Right atrium auricular region (tissue), 2 donors: Measurements from ENCODE around the gene ELMO1. TPM values are rescaled to one million over a fixed set of nuclear protein-coding genes. Genes with fewer than 3 reads are reported as not detected.

ENCODE experiments used
- DNase-seq: peaks from one replicate; pipeline ENCODE4 v3.0.0-alpha.2; 2019; ENCODE audit warnings: low spot score
- H3K27ac ChIP-seq, 2 donors: fragments of 200-600 bp; sonication (generic); 1 replicate in 1 of 2; 2 replicates in 1 of 2; pipeline ENCODE4 v1.5.1; 2016 to 2019
- H3K27me3 ChIP-seq, 2 donors: fragments of 200-600 bp; sonication (generic); one replicate each; pipeline versions ENCODE4 v1.5.1 to v1.6.0; 2017 to 2019
- H3K36me3 ChIP-seq: fragments of 200-600 bp; sonication (generic); one replicate; pipeline ENCODE4 v1.5.1; 2016
- H3K4me1 ChIP-seq, 2 donors: fragments of 200-600 bp; sonication (generic); one replicate each; pipeline versions ENCODE4 v1.5.1 to v1.6.0; 2017 to 2019
- H3K4me3 ChIP-seq, 2 donors: fragments of 200-600 bp; sonication (generic); 1 replicate in 1 of 2; 2 replicates in 1 of 2; pipeline ENCODE4 v1.5.1; 2017 to 2019; ENCODE audit warnings: mild to moderate bottlenecking in 1 of 2, moderate library complexity in 1 of 2
- H3K9me3 ChIP-seq, 2 donors: fragments of 200-600 bp; sonication (generic); one replicate each; pipeline ENCODE4 v1.5.1; 2019
- total RNA-seq, 2 donors: library from RNA; depleted of rRNA; stranded (reverse); fragments of >200 nt; gene quantifications; one replicate each; pipeline ENCODE4 v1.1.0, GENCODE V29; 2016
- TF ChIP-seq, protein P1 (sequence below), 2 donors: fragments of 200-600 bp; sonication (generic); IDR thresholded peaks; one replicate each; pipeline ENCODE4 v1.5.1; 2019; ENCODE audit warnings: antibody characterized with exemption in 2 of 2

Gene ELMO1
- total RNA-seq, 2 donors from 2014 or later = 24.4 to 45.1 TPM

DNA sequence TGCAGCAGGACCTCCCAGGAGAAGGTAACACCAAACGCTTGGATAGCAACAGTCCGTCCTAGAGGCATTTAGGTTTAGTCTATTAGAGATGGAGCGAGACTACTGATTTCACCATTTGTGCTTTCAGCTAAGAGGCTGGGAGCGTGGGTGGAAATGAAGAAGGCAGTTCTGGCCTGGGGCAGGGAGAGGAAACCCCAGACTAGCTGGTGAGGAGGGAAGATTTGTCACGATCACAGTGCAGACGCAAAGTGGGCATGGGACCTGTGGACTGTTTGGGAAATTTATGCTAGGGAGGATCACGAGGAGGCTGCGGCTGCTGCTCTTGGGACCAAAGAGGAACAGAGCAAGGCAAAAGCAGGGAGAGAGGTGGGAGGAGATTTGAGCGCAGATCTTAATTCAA is 594.0 kb downstream of the ELMO1 start:
- Histone ChIP-seq H3K36me3 (no peaks in the 10 kb centered on the region), H3K27me3 (no peaks in the 10 kb centered on the region), H3K9me3 (no peaks in the 10 kb centered on the region), H3K4me1 (no peaks in the 10 kb centered on the region), H3K4me3 (no peak overlapping the region), H3K27ac (no peak overlapping the region)
- no peak for DNase-seq
- TF ChIP-seq, protein P1, sequence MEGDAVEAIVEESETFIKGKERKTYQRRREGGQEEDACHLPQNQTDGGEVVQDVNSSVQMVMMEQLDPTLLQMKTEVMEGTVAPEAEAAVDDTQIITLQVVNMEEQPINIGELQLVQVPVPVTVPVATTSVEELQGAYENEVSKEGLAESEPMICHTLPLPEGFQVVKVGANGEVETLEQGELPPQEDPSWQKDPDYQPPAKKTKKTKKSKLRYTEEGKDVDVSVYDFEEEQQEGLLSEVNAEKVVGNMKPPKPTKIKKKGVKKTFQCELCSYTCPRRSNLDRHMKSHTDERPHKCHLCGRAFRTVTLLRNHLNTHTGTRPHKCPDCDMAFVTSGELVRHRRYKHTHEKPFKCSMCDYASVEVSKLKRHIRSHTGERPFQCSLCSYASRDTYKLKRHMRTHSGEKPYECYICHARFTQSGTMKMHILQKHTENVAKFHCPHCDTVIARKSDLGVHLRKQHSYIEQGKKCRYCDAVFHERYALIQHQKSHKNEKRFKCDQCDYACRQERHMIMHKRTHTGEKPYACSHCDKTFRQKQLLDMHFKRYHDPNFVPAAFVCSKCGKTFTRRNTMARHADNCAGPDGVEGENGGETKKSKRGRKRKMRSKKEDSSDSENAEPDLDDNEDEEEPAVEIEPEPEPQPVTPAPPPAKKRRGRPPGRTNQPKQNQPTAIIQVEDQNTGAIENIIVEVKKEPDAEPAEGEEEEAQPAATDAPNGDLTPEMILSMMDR (IDR thresholded peaks at IDR 0.05) = no peak

DNA sequence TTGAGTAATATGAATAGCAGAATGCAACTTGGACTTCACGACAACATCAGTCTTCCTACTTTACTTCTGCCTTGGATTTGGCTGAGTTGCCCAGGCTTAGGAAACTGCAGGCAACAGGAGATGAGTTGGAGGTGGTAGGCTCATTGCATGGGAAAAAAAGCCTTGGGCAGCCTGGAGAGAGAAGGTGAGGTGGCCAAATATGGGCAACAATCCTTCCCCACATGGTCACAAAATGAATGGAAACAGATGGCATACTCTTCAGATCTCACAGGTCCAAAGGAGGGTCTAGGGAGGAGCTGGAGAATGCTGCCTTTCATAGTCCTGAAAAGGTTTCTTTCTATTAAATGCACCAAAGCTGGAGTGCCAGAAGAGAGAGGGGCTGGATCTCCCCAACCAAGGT is 595.7 kb downstream of the ELMO1 start:
- TF ChIP-seq, protein P1 (IDR thresholded peaks at IDR 0.05) = no peak
- no peak for DNase-seq
- Histone ChIP-seq H3K27ac (no peak overlapping the region), H3K36me3 (no peaks in the 10 kb centered on the region), H3K4me3 (no peak overlapping the region), H3K4me1 (no peaks in the 10 kb centered on the region), H3K9me3 (peaks cover 0 to 8% of the 10 kb centered on the region in 2 donors), H3K27me3 (no peaks in the 10 kb centered on the region)

DNA sequence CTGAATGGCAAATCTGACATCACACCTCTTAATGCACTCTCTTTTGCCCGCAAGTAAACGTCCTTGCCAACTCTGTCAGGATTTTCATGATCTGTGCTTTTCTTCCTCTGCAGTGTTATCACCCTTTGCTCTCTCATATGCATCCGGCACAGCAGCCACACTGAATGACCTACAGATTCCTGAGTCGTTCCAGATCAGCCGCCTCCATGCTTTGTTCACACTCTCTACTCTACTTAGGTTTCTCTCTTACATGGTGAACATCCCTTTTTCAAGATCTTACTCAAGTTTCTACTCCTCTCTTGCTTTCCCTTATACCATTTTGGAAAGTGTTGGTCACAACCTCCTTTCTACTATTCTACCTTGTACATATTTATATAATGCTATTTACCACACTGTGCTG is 596.6 kb downstream of the ELMO1 start:
- no peak for DNase-seq
- H3K27ac ChIP-seq = no peak overlapping the region
- H3K4me1 ChIP-seq = no peaks in the 10 kb centered on the region
- TF ChIP-seq, protein P1 (IDR thresholded peaks at IDR 0.05) = no peak
- H3K27me3 ChIP-seq = no peaks in the 10 kb centered on the region
- H3K9me3 ChIP-seq = peaks cover 0 to 15% of the 10 kb centered on the region in 2 donors
- no peaks in the 10 kb centered on the region for H3K36me3 ChIP-seq
- no peak overlapping the region for H3K4me3 ChIP-seq

DNA sequence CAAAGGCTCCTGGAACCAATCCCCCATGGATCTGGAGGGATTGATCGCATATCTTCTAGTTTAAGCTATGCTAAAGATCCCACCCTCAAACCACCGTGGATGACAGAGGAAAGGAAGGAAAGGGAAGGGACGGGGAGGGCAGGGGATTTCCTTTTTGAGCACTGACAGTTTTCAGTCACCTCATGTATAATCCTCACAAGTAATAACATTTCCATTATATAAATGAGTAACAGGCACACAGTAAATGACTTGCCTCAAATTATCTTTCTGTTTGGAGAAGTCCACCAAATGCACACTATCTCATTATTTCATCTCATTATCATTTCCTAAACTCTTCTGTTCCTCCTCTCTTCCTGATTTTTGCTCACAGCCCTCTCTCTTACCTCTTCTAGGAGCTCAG is 597.3 kb downstream of the ELMO1 start:
- H3K27ac ChIP-seq = no peak overlapping the region
- DNase-seq = no peak
- no peaks in the 10 kb centered on the region for H3K36me3 ChIP-seq
- H3K4me3 ChIP-seq = no peak overlapping the region
- H3K27me3 ChIP-seq = no peaks in the 10 kb centered on the region
- H3K4me1 ChIP-seq = no peaks in the 10 kb centered on the region
- TF ChIP-seq, protein P1 (IDR thresholded peaks at IDR 0.05) = no peak
- peaks cover 0 to 15% of the 10 kb centered on the region in 2 donors for H3K9me3 ChIP-seq

DNA sequence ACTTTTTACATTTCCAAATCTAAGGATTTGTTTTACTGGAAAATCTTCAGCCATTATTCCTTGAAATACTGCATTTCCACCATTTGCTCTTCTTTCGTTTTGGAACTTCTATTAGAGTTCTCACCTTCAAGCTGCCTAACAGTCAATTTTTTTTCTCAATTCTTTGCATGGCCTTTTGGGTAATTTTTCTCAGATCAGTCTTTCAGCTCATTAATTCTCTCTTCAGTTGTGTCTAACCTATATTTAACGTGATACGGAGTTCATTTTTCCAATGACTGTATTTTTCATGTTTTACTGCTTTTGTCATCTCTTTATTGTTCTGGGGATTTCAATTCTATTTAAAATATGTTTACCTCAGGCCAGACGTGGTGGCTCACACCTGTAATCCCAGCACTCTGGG is 600.7 kb downstream of the ELMO1 start:
- no peaks in the 10 kb centered on the region for H3K36me3 ChIP-seq
- TF ChIP-seq, protein P1 (IDR thresholded peaks at IDR 0.05) = no peak
- no peaks in the 10 kb centered on the region for H3K27me3 ChIP-seq
- H3K4me3 ChIP-seq = no peak overlapping the region
- H3K27ac ChIP-seq = no peak overlapping the region
- no peak for DNase-seq
- no peaks in the 10 kb centered on the region for H3K4me1 ChIP-seq
- peaks cover 0 to 15% of the 10 kb centered on the region in 2 donors for H3K9me3 ChIP-seq

DNA sequence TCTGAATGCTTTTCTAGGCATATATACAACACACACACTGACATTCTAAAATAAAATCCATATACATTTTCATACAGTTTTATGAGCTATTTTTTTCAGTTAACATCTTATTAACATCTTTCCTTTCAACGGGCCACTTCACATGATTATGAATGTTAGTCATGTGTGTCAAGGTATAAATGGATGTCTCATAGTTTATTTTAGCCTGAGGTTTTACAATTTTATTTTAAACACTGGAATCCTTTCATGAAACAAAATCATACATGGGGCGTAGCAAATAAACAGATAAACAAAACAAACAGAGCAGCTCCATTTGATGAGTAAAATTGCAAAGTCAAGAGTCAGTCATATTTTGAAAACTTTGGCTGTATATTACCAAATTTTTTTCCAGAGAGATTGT is 604.3 kb downstream of the ELMO1 start:
- peaks cover 0 to 15% of the 10 kb centered on the region in 2 donors for H3K9me3 ChIP-seq
- no peaks in the 10 kb centered on the region for H3K36me3 ChIP-seq
- no peak overlapping the region for H3K4me3 ChIP-seq
- no peak for DNase-seq
- TF ChIP-seq, protein P1 (IDR thresholded peaks at IDR 0.05) = no peak
- no peaks in the 10 kb centered on the region for H3K27me3 ChIP-seq
- no peaks in the 10 kb centered on the region for H3K4me1 ChIP-seq
- no peak overlapping the region for H3K27ac ChIP-seq
